Ishikawa (cell line): ENCODE data around the gene RBM19.

Source experiments
- CREB1 ChIP-seq: IDR thresholded peaks from 2 replicates; pipeline ENCODE4 v1.6.1; 2012; ENCODE audit warnings: low read depth
- EGR1 ChIP-seq: IDR thresholded peaks from 2 replicates; pipeline ENCODE4 v1.6.1; 2012
- EP300 ChIP-seq: IDR thresholded peaks from 2 replicates; pipeline ENCODE4 v1.6.1; 2012; ENCODE audit warnings: borderline replicate concordance
- FOXM1 ChIP-seq: IDR thresholded peaks from 2 replicates; pipeline ENCODE4 v1.6.1; 2012; ENCODE audit warnings: low read depth, borderline replicate concordance
- NFIC ChIP-seq: IDR thresholded peaks from 2 replicates; pipeline ENCODE4 v1.6.1; 2012
- RAD21 ChIP-seq: IDR thresholded peaks from 2 replicates; pipeline ENCODE4 v1.6.1; 2012; ENCODE audit warnings: low read depth
- TAF1 ChIP-seq: IDR thresholded peaks from 2 replicates; pipeline ENCODE4 v1.6.1; 2012; ENCODE audit warnings: low read depth, mild to moderate bottlenecking
- TCF12 ChIP-seq: IDR thresholded peaks from 2 replicates; pipeline ENCODE4 v1.6.1; 2012; ENCODE audit warnings: low read depth
- TEAD4 ChIP-seq: IDR thresholded peaks from 2 replicates; pipeline ENCODE4 v1.6.1; 2012
- YY1 ChIP-seq: IDR thresholded peaks from 2 replicates; pipeline ENCODE4 v1.6.1; 2012; ENCODE audit warnings: low read depth
- ZBTB7A ChIP-seq: IDR thresholded peaks from 2 replicates; pipeline ENCODE4 v1.6.1; 2012; ENCODE audit warnings: low read depth
- TF ChIP-seq, protein P1 (sequence below): IDR thresholded peaks from 2 replicates; pipeline ENCODE4 v1.6.1; 2012
- TF ChIP-seq, protein P2 (sequence below): IDR thresholded peaks from 2 replicates; pipeline ENCODE4 v1.6.1; 2012
- TF ChIP-seq, protein P3 (sequence below): IDR thresholded peaks from 2 replicates; pipeline ENCODE4 v1.6.1; 2012; ENCODE audit warnings: low read depth, mild to moderate bottlenecking

DNA sequence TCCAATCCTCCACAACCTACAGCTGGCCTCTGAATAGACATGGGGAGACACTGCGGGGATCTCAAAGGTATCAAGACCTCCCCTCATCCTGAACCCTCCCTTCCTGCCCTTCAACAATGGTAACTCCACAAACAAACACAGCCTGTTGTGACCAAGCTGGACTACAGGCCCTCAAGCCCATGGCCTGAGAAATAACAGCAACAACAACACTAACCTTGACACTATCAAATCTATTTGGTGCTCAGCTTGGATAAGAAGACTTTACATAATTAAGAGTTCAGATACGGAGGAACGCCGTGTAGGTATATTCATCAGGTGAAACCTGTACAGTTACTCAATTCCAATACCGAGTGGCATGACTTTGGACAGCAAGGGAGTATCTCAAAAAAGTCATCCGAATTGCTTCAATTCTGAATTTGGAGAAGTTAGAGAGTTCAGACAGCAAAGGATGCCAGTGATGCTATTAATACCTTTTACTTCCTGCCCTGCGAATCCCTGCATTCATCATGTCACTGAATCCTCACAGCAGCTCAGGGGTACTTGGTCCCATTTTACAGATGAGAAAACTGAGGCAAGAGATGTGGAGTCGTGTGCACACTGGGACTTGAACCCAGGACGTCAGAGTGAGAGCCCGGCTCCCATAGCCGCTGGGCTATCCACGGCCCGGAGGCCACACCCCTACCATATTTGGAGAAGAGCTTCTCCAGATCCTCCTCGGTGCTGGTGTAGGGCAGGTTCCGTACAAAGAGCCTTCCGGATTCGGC lies 17.8 kb downstream of the RBM19 start:
- TF ChIP-seq ZBTB7A (no peak), EP300 (no peak), TAF1 (no peak), CREB1 (no peak), NFIC (no peak), FOXM1 (no peak), YY1 (no peak), RAD21 (no peak), EGR1 (no peak), TCF12 (no peak), TEAD4 (no peak)
- TF ChIP-seq, protein P1, sequence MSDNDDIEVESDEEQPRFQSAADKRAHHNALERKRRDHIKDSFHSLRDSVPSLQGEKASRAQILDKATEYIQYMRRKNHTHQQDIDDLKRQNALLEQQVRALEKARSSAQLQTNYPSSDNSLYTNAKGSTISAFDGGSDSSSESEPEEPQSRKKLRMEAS = no peak
- TF ChIP-seq, protein P2, sequence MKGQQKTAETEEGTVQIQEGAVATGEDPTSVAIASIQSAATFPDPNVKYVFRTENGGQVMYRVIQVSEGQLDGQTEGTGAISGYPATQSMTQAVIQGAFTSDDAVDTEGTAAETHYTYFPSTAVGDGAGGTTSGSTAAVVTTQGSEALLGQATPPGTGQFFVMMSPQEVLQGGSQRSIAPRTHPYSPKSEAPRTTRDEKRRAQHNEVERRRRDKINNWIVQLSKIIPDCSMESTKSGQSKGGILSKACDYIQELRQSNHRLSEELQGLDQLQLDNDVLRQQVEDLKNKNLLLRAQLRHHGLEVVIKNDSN = no peak
- TF ChIP-seq, protein P3, sequence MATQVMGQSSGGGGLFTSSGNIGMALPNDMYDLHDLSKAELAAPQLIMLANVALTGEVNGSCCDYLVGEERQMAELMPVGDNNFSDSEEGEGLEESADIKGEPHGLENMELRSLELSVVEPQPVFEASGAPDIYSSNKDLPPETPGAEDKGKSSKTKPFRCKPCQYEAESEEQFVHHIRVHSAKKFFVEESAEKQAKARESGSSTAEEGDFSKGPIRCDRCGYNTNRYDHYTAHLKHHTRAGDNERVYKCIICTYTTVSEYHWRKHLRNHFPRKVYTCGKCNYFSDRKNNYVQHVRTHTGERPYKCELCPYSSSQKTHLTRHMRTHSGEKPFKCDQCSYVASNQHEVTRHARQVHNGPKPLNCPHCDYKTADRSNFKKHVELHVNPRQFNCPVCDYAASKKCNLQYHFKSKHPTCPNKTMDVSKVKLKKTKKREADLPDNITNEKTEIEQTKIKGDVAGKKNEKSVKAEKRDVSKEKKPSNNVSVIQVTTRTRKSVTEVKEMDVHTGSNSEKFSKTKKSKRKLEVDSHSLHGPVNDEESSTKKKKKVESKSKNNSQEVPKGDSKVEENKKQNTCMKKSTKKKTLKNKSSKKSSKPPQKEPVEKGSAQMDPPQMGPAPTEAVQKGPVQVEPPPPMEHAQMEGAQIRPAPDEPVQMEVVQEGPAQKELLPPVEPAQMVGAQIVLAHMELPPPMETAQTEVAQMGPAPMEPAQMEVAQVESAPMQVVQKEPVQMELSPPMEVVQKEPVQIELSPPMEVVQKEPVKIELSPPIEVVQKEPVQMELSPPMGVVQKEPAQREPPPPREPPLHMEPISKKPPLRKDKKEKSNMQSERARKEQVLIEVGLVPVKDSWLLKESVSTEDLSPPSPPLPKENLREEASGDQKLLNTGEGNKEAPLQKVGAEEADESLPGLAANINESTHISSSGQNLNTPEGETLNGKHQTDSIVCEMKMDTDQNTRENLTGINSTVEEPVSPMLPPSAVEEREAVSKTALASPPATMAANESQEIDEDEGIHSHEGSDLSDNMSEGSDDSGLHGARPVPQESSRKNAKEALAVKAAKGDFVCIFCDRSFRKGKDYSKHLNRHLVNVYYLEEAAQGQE = no peak
